Ovary (tissue), 9 donors: ENCODE data around the gene THSD4. TPM values are rescaled to one million over a fixed set of nuclear protein-coding genes. Genes with fewer than 3 reads are reported as not detected.

Experiments used
- DNase-seq, 5 donors: peaks; one replicate each; pipeline ENCODE4 v3.0.0-alpha.2; 2019 to 2020
- H3K27ac ChIP-seq, 2 donors: fragments of 200-600 bp; one replicate each; pipeline versions ENCODE4 v1.5.1 to v1.8.0; 2019 to 2022
- H3K27me3 ChIP-seq: fragments of 200-600 bp; one replicate; pipeline ENCODE4 v1.8.0; 2022
- H3K36me3 ChIP-seq: fragments of 200-600 bp; sonication (generic); one replicate; pipeline ENCODE4 v1.5.1; 2019
- H3K4me1 ChIP-seq: one replicate; pipeline ENCODE4 v1.8.1; 2013; ENCODE audit warnings: mild to moderate bottlenecking, moderate library complexity; ENCODE audit not compliant: insufficient read depth
- H3K4me3 ChIP-seq: fragments of 200-600 bp; sonication (generic); one replicate; pipeline ENCODE4 v1.5.1; 2017
- H3K9me3 ChIP-seq, 2 donors: fragments of 200-600 bp in 1 of 2; sonication (generic) in 1 of 2; one replicate each; pipeline versions ENCODE4 v1.5.1 to v1.8.1; 2013 to 2019; ENCODE audit warnings: mild to moderate bottlenecking in 1 of 2, moderate library complexity in 1 of 2
- EP300 ChIP-seq: sonication (generic); formaldehyde crosslinking; IDR thresholded peaks from one replicate; pipeline ENCODE4 v1.6.1; 2017; ENCODE audit warnings: antibody characterized with exemption
- POLR2A ChIP-seq: fragments of 450-650 bp; IDR thresholded peaks from one replicate; pipeline ENCODE4 v1.6.1; 2017; ENCODE audit warnings: antibody characterized with exemption, mild to moderate bottlenecking, moderate library complexity
- WGBS, 3 donors: extraction: QIAGEN DNeasy Blood & Tissue Kit in 1 of 3; methylation state at CpG; one replicate each; pipeline versions ENCODE4 v1.1.5 to v1.1.7; 2013 to 2017; 5-methylcytosine and 5-hydroxymethylcytosine counted together
- intact Hi-C, 4 donors: fragments of 100-400 bp; cut with DNase I; formaldehyde crosslinking; loops; one replicate each; pipeline versions ENCODE4 v1.11.0 to v1.15.1; 2022 to 2023
- polyA plus RNA-seq, 2 donors: library from polyadenylated mRNA; stranded (reverse); fragments of 200-250 nt in 1 of 2; fragments of 350-450 nt in 1 of 2; fragmentation: Illumina TruSeq in 1 of 2; extraction: RNeasy Lipid Tissue Mini Kit (QIAGEN cat#74804) in 1 of 2; gene quantifications; one replicate each; pipeline ENCODE4 v1.2.3, GENCODE V29; 2013 to 2014
- total RNA-seq, 7 donors: library from RNA; depleted of rRNA in 2 of 7; stranded (reverse); fragments of >200 nt in 2 of 7; fragmentation: NEBNext Ultra II Directional in 3 of 7; extraction: Animal tissue kit (Norgen Biotek cat#: 25700) in 3 of 7; gene quantifications; one replicate each; pipeline versions ENCODE4 v1.1.0 to v1.2.4, GENCODE V29; 2016 to 2023
- TF ChIP-seq, protein P1 (sequence below), 3 donors: fragments of 450-650 bp in 2 of 3; fragments of 200-600 bp in 1 of 3; IDR thresholded peaks; one replicate each; pipeline versions ENCODE4 v1.5.1 to v1.8.0; 2016 to 2022; ENCODE audit warnings: antibody characterized with exemption in 3 of 3, mild to moderate bottlenecking in 1 of 3
- donor health status: DM: no; HTN: no; CAD: no; lungs with moderate emphysema.
- donor health status: DM: no; HTN: no; CAD: no.
- donor health status: Bipolar disorder and iron deficiency.
- donor health status: DM: yes; HTN: yes; CAD: no.
- donor health status: DM: no; HTN: no; CAD: no.
- donor health status: DM: yes; HTN: yes; CAD: no.

Gene THSD4
- total and polyA plus RNA-seq, 9 donors, result 3.2 to 53.4 (median 13.5) TPM

DNA sequence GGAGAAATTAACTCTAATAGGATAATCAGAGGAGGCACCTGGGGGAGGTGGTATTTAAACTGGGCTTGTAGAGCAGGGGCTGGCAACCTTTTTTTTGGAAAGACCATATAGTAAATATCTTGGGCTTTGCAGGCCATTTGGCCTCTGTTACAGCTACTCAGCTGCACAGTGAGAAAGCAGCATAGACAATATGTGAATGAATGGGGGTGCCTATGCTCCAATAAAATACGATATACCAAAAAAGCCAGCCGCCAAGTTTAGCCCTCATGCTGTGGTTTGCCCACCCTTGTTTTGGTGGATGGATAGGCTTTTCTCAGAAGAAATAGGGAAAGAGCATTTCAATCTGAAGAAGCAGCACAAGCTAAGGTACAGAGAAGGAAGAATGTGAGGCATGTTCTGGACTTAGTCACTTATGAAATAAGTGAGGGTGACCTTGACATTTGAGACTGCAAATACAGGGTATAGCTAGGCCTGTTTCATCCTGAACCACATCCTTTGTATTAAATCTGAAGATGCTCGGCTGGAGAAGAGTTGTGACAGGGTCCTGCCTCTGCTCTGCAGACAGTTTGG is 564.0 kb downstream of the THSD4 start:
- intact Hi-C loops, result no loop called here

DNA sequence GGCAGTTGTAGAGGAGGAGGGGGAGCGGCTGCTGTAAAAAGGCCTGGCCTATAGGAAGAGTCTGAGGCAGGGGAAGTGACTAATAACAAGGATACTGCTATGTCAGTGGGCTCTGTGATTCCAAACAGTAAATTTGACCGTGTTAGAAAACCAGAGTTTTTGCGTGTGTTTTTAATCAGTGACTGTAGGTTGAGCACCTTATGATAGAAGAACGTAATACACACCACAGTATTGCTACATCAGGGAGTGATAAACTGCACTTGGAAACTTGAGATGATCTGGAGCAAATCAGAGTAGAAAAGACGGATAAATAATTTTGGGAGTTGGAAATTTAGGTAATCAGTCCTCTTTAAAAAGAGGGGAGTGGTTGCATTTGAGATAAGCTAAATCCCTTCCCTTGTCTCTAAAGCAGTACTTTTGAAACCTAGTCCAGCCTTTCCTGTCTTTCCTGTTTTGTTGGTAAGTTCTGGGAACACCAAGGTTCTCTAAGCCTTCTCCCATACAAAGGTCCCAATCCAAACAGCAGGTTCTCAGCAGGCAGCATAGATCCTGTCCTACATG is 564.6 kb downstream of the THSD4 start:
- H3K9me3 ChIP-seq, result no peaks in the 10 kb centered on the region

More for the DNA sequence above, 564.0 kb downstream of the THSD4 start:
- H3K9me3 ChIP-seq, result no peaks in the 10 kb centered on the region
- no peak for DNase-seq
- H3K27me3 ChIP-seq, result no peaks in the 10 kb centered on the region
- no peak for TF ChIP-seq EP300
- no peak for TF ChIP-seq POLR2A
- TF ChIP-seq, protein P1, sequence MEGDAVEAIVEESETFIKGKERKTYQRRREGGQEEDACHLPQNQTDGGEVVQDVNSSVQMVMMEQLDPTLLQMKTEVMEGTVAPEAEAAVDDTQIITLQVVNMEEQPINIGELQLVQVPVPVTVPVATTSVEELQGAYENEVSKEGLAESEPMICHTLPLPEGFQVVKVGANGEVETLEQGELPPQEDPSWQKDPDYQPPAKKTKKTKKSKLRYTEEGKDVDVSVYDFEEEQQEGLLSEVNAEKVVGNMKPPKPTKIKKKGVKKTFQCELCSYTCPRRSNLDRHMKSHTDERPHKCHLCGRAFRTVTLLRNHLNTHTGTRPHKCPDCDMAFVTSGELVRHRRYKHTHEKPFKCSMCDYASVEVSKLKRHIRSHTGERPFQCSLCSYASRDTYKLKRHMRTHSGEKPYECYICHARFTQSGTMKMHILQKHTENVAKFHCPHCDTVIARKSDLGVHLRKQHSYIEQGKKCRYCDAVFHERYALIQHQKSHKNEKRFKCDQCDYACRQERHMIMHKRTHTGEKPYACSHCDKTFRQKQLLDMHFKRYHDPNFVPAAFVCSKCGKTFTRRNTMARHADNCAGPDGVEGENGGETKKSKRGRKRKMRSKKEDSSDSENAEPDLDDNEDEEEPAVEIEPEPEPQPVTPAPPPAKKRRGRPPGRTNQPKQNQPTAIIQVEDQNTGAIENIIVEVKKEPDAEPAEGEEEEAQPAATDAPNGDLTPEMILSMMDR (IDR thresholded peaks at IDR 0.05), result no peak
- 73 to 77% (median 76%) methylated on average over 3 of the region's 3 CpGs for WGBS, 3 donors
- H3K36me3 ChIP-seq, result no peaks in the 10 kb centered on the region
- H3K27ac ChIP-seq, result no peak overlapping the region
- peaks cover 2% of the 10 kb centered on the region for H3K4me1 ChIP-seq
- H3K4me3 ChIP-seq, result no peak overlapping the region

DNA sequence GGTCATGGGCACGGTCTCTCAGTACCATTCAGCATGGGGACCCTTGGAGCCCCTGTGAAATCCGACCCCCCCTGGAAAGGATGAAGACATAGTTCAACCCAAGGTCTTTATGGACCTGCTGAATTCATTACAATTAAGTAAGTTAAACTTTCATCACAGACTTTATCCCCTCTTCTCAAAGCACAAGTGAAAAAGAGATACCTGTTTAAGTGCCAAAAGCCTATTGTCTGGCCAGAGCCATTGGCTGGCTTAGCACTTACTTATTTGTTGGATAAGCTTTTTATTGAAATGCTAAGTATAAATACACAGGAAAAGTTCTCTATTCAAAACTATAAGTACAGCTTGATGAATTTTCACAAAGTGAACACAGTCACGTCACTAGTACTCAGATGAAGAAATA is 566.7 kb downstream of the THSD4 start:
- WGBS, 3 donors, result 92 to 95% (median 94%) methylated on average over 3 of the region's 3 CpGs
- no peak for TF ChIP-seq EP300
- no peak for TF ChIP-seq POLR2A
- TF ChIP-seq, protein P1 (IDR thresholded peaks at IDR 0.05), result no peak
- Histone ChIP-seq H3K36me3 (no peaks in the 10 kb centered on the region), H3K27me3 (no peaks in the 10 kb centered on the region), H3K4me1 (peaks cover 2% of the 10 kb centered on the region), H3K4me3 (no peak overlapping the region), H3K27ac (no peak overlapping the region), H3K9me3 (no peaks in the 10 kb centered on the region)
- no peak for DNase-seq
- intact Hi-C loops, result no loop called here

More for the DNA sequence above, 564.6 kb downstream of the THSD4 start:
- Histone ChIP-seq H3K4me3 (no peak overlapping the region), H3K4me1 (peaks cover 2% of the 10 kb centered on the region), H3K27me3 (no peaks in the 10 kb centered on the region), H3K36me3 (no peaks in the 10 kb centered on the region), H3K27ac (no peak overlapping the region)
- WGBS, 3 donors, result 31 to 63% (median 62%) methylated on average over 5 of the region's 5 CpGs
- TF ChIP-seq POLR2A (no peak), EP300 (no peak)
- TF ChIP-seq, protein P1 (IDR thresholded peaks at IDR 0.05), result no peak
- intact Hi-C loops, result no loop called here
- no peak for DNase-seq

DNA sequence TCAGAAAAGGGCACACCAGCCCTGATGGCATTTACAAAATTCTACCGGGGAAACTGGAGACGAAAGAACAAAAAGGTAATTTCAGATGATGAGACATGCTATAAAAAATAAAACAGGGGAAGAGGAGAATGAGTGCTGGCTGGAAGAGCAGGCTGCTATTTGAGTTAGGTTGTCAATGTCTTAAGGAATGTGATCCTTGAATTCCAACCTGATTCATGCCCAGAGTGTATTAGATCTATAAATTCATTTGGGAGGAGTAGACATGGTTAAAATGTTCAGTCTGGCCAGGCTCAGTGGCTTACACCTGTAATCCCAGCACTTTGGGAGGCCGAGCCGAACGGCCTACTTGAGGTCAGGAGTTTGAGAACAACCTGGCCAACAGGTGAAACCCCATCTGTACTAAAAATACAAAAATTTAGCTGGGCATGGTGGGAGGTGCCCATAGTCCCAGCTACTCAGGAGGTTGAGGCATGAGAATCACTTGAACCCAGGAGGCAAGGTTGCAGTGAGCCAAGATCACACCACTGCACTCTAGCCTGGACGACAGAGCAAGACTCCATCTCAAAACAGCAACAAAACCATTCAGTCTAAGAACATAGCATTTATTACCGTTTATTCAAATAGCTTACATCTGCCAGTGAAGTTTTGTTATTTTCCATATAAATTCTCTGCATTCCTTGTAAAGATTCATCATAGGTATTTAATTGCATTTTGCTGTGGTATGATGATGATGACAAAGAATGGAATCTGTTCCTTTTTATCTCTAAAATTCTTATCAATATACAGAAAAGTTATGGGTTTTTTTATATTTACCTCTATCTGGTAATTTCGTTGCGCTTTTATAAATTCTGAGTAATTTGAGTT is 568.4 kb downstream of the THSD4 start:
- TF ChIP-seq EP300 (no peak), POLR2A (no peak)
- TF ChIP-seq, protein P1 (IDR thresholded peaks at IDR 0.05), result no peak
- Histone ChIP-seq H3K4me1 (no peaks in the 10 kb centered on the region), H3K27ac (no peak overlapping the region), H3K36me3 (no peaks in the 10 kb centered on the region), H3K4me3 (no peak overlapping the region), H3K9me3 (no peaks in the 10 kb centered on the region), H3K27me3 (no peaks in the 10 kb centered on the region)
- no peak for DNase-seq
- 76 to 79% (median 78%) methylated on average over 9 of the region's 9 CpGs for WGBS, 3 donors
- intact Hi-C loops, result no loop called here
